HepG2 (cell line): ENCODE measurements around the gene SNUPN. TPM values are rescaled to one million over a fixed set of nuclear protein-coding genes. Genes with fewer than 3 reads are reported as not detected.

Experiments
- ATAC-seq: fragments of 200-7000 bp; cut with Tn5 transposase; 3 replicates; pipeline ENCODE4 v1.9.1; 2020; ENCODE audit warnings: mild to moderate bottlenecking, moderate library complexity
- Bru-seq: library from RNA; stranded (reverse); fragments of 400-500 nt; gene quantifications from one replicate; lab custom pipeline; 2021; lab: Mats Ljungman, UMichigan
- BruChase-seq, 2 experiments: library from RNA; stranded (reverse); fragments of 400-500 nt; gene quantifications; one replicate each; lab custom pipeline; 2021; lab: Mats Ljungman, UMichigan
- BruUV-seq: library from RNA; stranded (reverse); fragments of 400-500 nt; replicated peaks from 2 replicates; lab custom pipeline; 2021; lab: Mats Ljungman, UMichigan
- CTCF ChIA-PET: fragments of 300-600 bp; formaldehyde crosslinking; extraction: SDS; loops from one replicate; lab custom pipeline; 2021; ENCODE audit warnings: low total read pairs, inconsistent platforms, low intra/inter-chr PET ratio; lab: Yijun Ruan, JAX
- POLR2A ChIA-PET: fragments of 350-600 bp; sonication (Branson Sonifier 250); formaldehyde crosslinking; loops from one replicate; lab custom pipeline; 2020; ENCODE audit warnings: antibody characterized with exemption, inconsistent platforms; lab: Yijun Ruan, JAX
- DNase-seq: peaks from one replicate; pipeline ENCODE4 v3.0.0-alpha.2; 2015; ENCODE audit warnings: low spot score
- FAIRE-seq: peaks from 3 replicates; lab custom pipeline; 2011; peaks lifted over from hg19 to GRCh38; lab: Jason Lieb, UNC
- H2AFZ ChIP-seq: one replicate; pipeline ENCODE4 v1.6.1; 2011; ENCODE audit warnings: low read length, inconsistent platforms
- H3K27ac ChIP-seq: fragments of 300-600 bp; 3 replicates; pipeline ENCODE4 v1.8.0; 2011; ENCODE audit warnings: mixed run types, mild to moderate bottlenecking, mixed read lengths, low read length, inconsistent platforms; ENCODE audit not compliant: insufficient read depth; ENCODE audit errors: extremely low read length
- H3K27me3 ChIP-seq, 2 experiments: fragments of 200-600 bp in 1 of 2; 2 replicates in 1 of 2; 3 replicates in 1 of 2; pipeline versions ENCODE4 v1.6.0 to v1.8.0; 2011; ENCODE audit warnings: low read length in 2 of 2, mild to moderate bottlenecking in 2 of 2, moderate library complexity in 2 of 2, inconsistent platforms in 1 of 2; ENCODE audit not compliant: insufficient read depth in 2 of 2, control insufficient read depth in 1 of 2
- H3K36me3 ChIP-seq, 2 experiments: fragments of 200-600 bp in 1 of 2; replicated peaks in 1 of 2; 2 replicates in 1 of 2; 3 replicates in 1 of 2; pipeline versions ENCODE4 v1.5.1 to v1.8.0; 2011; ENCODE audit warnings: low read length in 2 of 2, inconsistent platforms in 1 of 2; ENCODE audit not compliant: insufficient read depth in 2 of 2, control insufficient read depth in 1 of 2
- H3K4me1 ChIP-seq: 2 replicates; pipeline ENCODE4 v1.5.1; 2012; ENCODE audit warnings: low read length, inconsistent platforms; ENCODE audit not compliant: insufficient read depth
- H3K4me2 ChIP-seq: 2 replicates; pipeline ENCODE4 v1.6.0; 2011; ENCODE audit warnings: low read depth, low read length, inconsistent platforms
- H3K4me3 ChIP-seq, 3 experiments: fragments of 200-600 bp in 1 of 3; sonication (generic), shearing (Covaris generic) in 1 of 3; replicated peaks in 1 of 3; 2 replicates each; pipeline ENCODE4 v1.5.1; 2011 to 2016; ENCODE audit warnings: low read length in 3 of 3, inconsistent platforms in 2 of 3, low read depth in 2 of 3, mild to moderate bottlenecking in 2 of 3, control low read depth in 1 of 3, mixed read lengths in 1 of 3; ENCODE audit not compliant: insufficient read depth in 1 of 3
- H3K79me2 ChIP-seq: one replicate; pipeline ENCODE4 v1.6.1; 2011; ENCODE audit warnings: low read length, inconsistent platforms; ENCODE audit not compliant: insufficient read depth
- H3K9ac ChIP-seq: 2 replicates; pipeline ENCODE4 v1.6.0; 2011; ENCODE audit warnings: mild to moderate bottlenecking, low read depth, low read length, inconsistent platforms; ENCODE audit not compliant: insufficient read depth
- H3K9me3 ChIP-seq: 2 replicates; pipeline ENCODE4 v1.5.1; 2012; ENCODE audit warnings: mild to moderate bottlenecking, low read length
- H4K20me1 ChIP-seq: 2 replicates; pipeline ENCODE4 v1.6.0; 2011; ENCODE audit warnings: inconsistent platforms, mild to moderate bottlenecking, low read length, moderate library complexity; ENCODE audit not compliant: insufficient read depth
- ETV5 ChIP-seq: IDR thresholded peaks from 2 replicates; pipeline ENCODE4 v1.6.1; 2018; ENCODE audit warnings: missing biosample characterization, missing genetic modification reagents, inconsistent platforms, borderline replicate concordance
- MED8 ChIP-seq: sonication (generic); formaldehyde crosslinking; IDR thresholded peaks from 2 replicates; pipeline ENCODE4 v1.8.1; 2023; ENCODE audit warnings: mild to moderate bottlenecking, missing genetic modification reagents; ENCODE audit not compliant: insufficient replicate concordance
- MLX ChIP-seq: IDR thresholded peaks from 2 replicates; pipeline ENCODE4 v1.6.1; 2016
- NFAT5 ChIP-seq: sonication (generic); formaldehyde crosslinking; IDR thresholded peaks from 2 replicates; pipeline ENCODE4 v1.4.0; 2020; ENCODE audit warnings: missing genetic modification reagents
- TOPORS ChIP-seq: sonication (generic); formaldehyde crosslinking; IDR thresholded peaks from 2 replicates; pipeline ENCODE4 v1.8.0; 2023; ENCODE audit warnings: mild to moderate bottlenecking, missing genetic modification reagents
- WIZ ChIP-seq: sonication (generic); formaldehyde crosslinking; IDR thresholded peaks from 2 replicates; pipeline ENCODE4 v1.5.1; 2020; ENCODE audit warnings: mild to moderate bottlenecking, missing genetic modification reagents
- ZBTB26 ChIP-seq: IDR thresholded peaks from 2 replicates; pipeline ENCODE4 v1.6.1; 2016; ENCODE audit warnings: missing compliant biosample characterization, missing genetic modification reagents, borderline replicate concordance
- ZFP62 ChIP-seq: sonication (generic); formaldehyde crosslinking; IDR thresholded peaks from 2 replicates; pipeline ENCODE4 v1.4.0; 2020; ENCODE audit warnings: missing genetic modification reagents
- ZNF607 ChIP-seq: sonication (generic); formaldehyde crosslinking; IDR thresholded peaks from 2 replicates; pipeline ENCODE4 v1.5.1; 2020; ENCODE audit warnings: missing genetic modification reagents, mild to moderate bottlenecking, borderline replicate concordance
- WGBS: methylation state at CpG from one replicate; pipeline ENCODE4 v1.1.6; 2017; ENCODE audit warnings: low lambda C conversion rate; 5-methylcytosine and 5-hydroxymethylcytosine counted together
- in situ Hi-C: cut with HindIII; loops from 2 replicates; pipeline ENCODE4 v1.10.0; 2017; ENCODE audit warnings: low pct_unique_long_range_greater_than_20kb; ENCODE audit not compliant: extremely low pct_ligation_motif_present
- intact Hi-C: fragments of 100-400 bp; cut with micrococcal nuclease; formaldehyde crosslinking; loops from one replicate; pipeline ENCODE4 v1.10.0; 2022; ENCODE audit not compliant: unreplicated experiment
- long read RNA-seq, 2 experiments: library from RNA in 1 of 2; library from polyadenylated mRNA in 1 of 2; stranded (forward) in 1 of 2; unstranded in 1 of 2; transcript quantifications; one replicate each; pipeline ENCODE4 v2.0.0, GENCODE V29; 2019 to 2022
- polyA minus RNA-seq, 3 experiments: library from RNA; depleted of rRNA, polyadenylated mRNA; stranded (reverse); fragments of >200 nt; gene quantifications; 2 replicates each; pipeline ENCODE4 v1.2.3, GENCODE V29; 2011; ENCODE audit warnings: low replicate concordance in 1 of 3
- polyA plus RNA-seq, 8 experiments: library from polyadenylated mRNA; depleted of rRNA in 3 of 8; stranded (reverse) in 7 of 8; unstranded in 1 of 8; fragments of >200 nt; fragmentation: Illumina TruSeq in 4 of 8; extraction: Trizol in 4 of 8; gene quantifications; 2 replicates each; pipeline versions ENCODE4 v1.2.1 to v1.2.3, GENCODE V29; 2011 to 2016; ENCODE audit warnings: low read depth in 4 of 8, missing spikeins in 1 of 8, mixed read lengths in 1 of 8; ENCODE audit not compliant: insufficient read depth in 1 of 8
- total RNA-seq, 5 experiments: library from RNA; depleted of rRNA; stranded (reverse); fragments of >200 nt; fragmentation: Illumina TruSeq; extraction: Trizol; gene quantifications; 2 replicates each; pipeline ENCODE4 v1.2.3, GENCODE V29; 2016; ENCODE audit warnings: low read depth in 1 of 5

The SNUPN gene
- total RNA-seq (2016; rRNA removed; fragmentation: Illumina TruSeq; extraction: Trizol) (16.4 and 18.3 TPM in 2 replicates), polyA plus RNA-seq (2011; rRNA removed) (7.6 and 9.0 TPM in 2 replicates), polyA minus RNA-seq (2011; rRNA and poly(A)+ RNA removed; ENCODE audit: low replicate concordance) (5.9 and 26.5 TPM in 2 replicates), Bru-seq, nascent RNA (percentile 44 among the genes with signal in this experiment), BruChase-seq, experiment 1, labeled RNA remaining after a 6-hour chase (percentile 49 among the genes with signal in this experiment), BruChase-seq, experiment 2, labeled RNA remaining after a 2-hour chase (percentile 44 among the genes with signal in this experiment)
- total RNA-seq (2016; cell fraction: cytosol; rRNA removed; fragmentation: Illumina TruSeq; extraction: Trizol; ENCODE audit: low read depth) = 6.8 and 7.2 TPM in 2 replicates
- total RNA-seq (2016; cell fraction: insoluble cytoplasmic fraction; rRNA removed; fragmentation: Illumina TruSeq; extraction: Trizol) = 15.6 and 16.3 TPM in 2 replicates
- total RNA-seq (2016; cell fraction: membrane; rRNA removed; fragmentation: Illumina TruSeq; extraction: Trizol) = 12.1 and 13.5 TPM in 2 replicates
- total RNA-seq (2016; cell fraction: nucleus; rRNA removed; fragmentation: Illumina TruSeq; extraction: Trizol) = 6.7 and 7.2 TPM in 2 replicates
- 6.7 and 7.3 TPM in 2 replicates for polyA plus RNA-seq (2011; cell fraction: cytosol; rRNA removed)
- 4.2 and 4.4 TPM in 2 replicates for polyA plus RNA-seq (2011; cell fraction: nucleus; rRNA removed)
- 6.0 and 8.6 TPM in 2 replicates for polyA plus RNA-seq (2012)
- polyA plus RNA-seq (2016; cell fraction: cytosol; fragmentation: Illumina TruSeq; extraction: Trizol; ENCODE audit: low read depth) = 4.4 and 6.8 TPM in 2 replicates
- polyA plus RNA-seq (2016; cell fraction: insoluble cytoplasmic fraction; fragmentation: Illumina TruSeq; extraction: Trizol; ENCODE audit: low read depth) = 19.3 and 20.4 TPM in 2 replicates
- polyA plus RNA-seq (2016; cell fraction: membrane; fragmentation: Illumina TruSeq; extraction: Trizol; ENCODE audit: low read depth) = 8.3 and 9.4 TPM in 2 replicates
- 10.9 and 12.9 TPM in 2 replicates for polyA plus RNA-seq (2016; cell fraction: nucleus; fragmentation: Illumina TruSeq; extraction: Trizol; ENCODE audit: insufficient read depth, low read depth)
- polyA minus RNA-seq (2011; cell fraction: cytosol; rRNA and poly(A)+ RNA removed) = 4.9 and 5.9 TPM in 2 replicates
- polyA minus RNA-seq (2011; cell fraction: nucleus; rRNA and poly(A)+ RNA removed) = 8.1 and 9.9 TPM in 2 replicates
- long read RNA-seq, experiment 1, transcript SNUPN-201 (9 exons, 1,513 nt) = major isoform, 15 of 22 reads
- long read RNA-seq, experiment 1, partial matches to known transcripts = 0 of 22 reads
- long read RNA-seq, experiment 1, other reads (novel, unspliced or antisense) = 3 of 22 reads
- long read RNA-seq, experiment 2, transcript SNUPN-201 (9 exons, 1,513 nt) = major isoform, 7 of 23 reads
- long read RNA-seq, experiment 2, partial matches to known transcripts = 10 of 23 reads
- long read RNA-seq, experiment 2, other reads (novel, unspliced or antisense) = 5 of 23 reads

- POLR2A ChIA-PET = interaction anchor here (0.9 to 3.2 kb wide), 11 partner anchors 11 to 257 kb away, joined by 3 to 41 read pairs (median 10); partner anchors contain the start of genes IMP3, MAN2C1, PTPN9 and SIN3A
- DNase-seq = peak; percentile 91
- no peaks in the 10 kb centered on the region; a peak in 1 of 5 replicates for H3K27me3 ChIP-seq
- WGBS = 0% methylated on average over 13 of the region's 47 CpGs
- no peaks in the 10 kb centered on the region for H4K20me1 ChIP-seq
- TSS peak; percentile 57 for BruUV-seq
- FAIRE-seq = peak; percentile 85
- intact Hi-C loops (loop anchor here (2.0 to 5.0 kb wide), 4 partner anchors 15 to 173 kb away; partner anchors contain the start of genes IMP3, PTPN9 and SIN3A), in situ Hi-C loops (no loop called here)
- H3K9ac ChIP-seq = peak within 1 kb of the TSS; percentile 93
- no peaks in the 10 kb centered on the region for H3K9me3 ChIP-seq
- peak within 1 kb of the TSS; percentile 99 for H3K27ac ChIP-seq
- peak within 1 kb of the TSS; percentile 89 to 100 (median 100) for H3K4me3 ChIP-seq
- no peaks in the 10 kb centered on the region for H3K79me2 ChIP-seq
- CTCF ChIA-PET = no interaction called here
- peak; percentile 91 for ATAC-seq
- no peak within 1 kb of the TSS for H2AFZ ChIP-seq
- no peaks in the 10 kb centered on the region for H3K36me3 ChIP-seq
- H3K4me1 ChIP-seq = peaks cover 20% of the 10 kb centered on the region
- peak within 1 kb of the TSS; percentile 76 for H3K4me2 ChIP-seq
- TF ChIP-seq ZBTB26 (CRISPR knock-in tag) (peak; percentile 64; the same call in 1 of the 2 replicates), ZFP62 (no peak), ZNF607 (no peak; the same call in 1 of the 2 replicates), MLX (CRISPR knock-in tag) (peak; percentile 51; the same call in 1 of the 2 replicates), NFAT5 (peak; percentile 80), MED8 (peak; percentile 42), TOPORS (CRISPR knock-in tag) (0 out of 2 replicates have a peak, but pooled peaks have one; percentile 44), WIZ (no peak), ETV5 (CRISPR knock-in tag) (peak; percentile 92)
Observed at GRCh38 chr15:75625542-75626347, at the start of gene SNUPN. Gene SNUPN, minus strand, starts transcription at chr15:75625725. Its CDS starts 4,674 bp downstream, at chr15:75621051.
